G401.6 (cell line): Measurements from ENCODE around the gene LONRF2.

Experiments
- FAIRE-seq: peaks from 2 replicates; lab custom pipeline; 2012; peaks lifted over from hg19 to GRCh38; lab: Jason Lieb, UNC

LONRF2 gene

DNA sequence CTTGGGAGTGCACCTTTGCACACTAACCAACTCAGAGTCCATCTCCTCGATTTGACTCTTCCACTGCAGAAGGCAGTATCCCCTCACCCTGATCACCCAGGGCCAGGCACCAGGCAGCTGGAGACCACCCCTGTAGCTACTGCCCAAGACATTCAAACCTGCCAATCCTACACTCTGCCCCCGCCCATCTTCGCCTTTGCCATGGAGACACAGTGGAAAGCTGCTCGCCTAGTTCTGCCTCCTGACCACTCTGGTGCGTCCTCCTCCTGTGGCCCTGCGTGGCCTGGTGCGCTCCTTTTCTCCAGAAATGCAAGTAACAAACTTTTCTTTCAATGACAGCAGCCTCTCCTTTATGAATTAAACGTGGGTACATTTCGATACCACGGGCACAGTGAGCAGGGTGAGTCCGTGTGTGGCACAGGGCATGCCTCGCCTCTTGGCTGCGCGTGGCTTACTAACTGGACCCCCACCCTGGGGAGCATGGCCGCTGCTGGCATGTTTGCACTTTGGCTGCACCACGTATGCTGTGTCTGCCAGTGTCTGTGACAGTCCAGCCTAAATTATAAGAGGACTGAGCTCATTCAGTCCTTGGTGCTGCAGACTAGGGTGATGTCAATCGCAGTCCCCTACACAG lies 47.6 kb downstream of the LONRF2 start:
- FAIRE-seq, result no peak

DNA sequence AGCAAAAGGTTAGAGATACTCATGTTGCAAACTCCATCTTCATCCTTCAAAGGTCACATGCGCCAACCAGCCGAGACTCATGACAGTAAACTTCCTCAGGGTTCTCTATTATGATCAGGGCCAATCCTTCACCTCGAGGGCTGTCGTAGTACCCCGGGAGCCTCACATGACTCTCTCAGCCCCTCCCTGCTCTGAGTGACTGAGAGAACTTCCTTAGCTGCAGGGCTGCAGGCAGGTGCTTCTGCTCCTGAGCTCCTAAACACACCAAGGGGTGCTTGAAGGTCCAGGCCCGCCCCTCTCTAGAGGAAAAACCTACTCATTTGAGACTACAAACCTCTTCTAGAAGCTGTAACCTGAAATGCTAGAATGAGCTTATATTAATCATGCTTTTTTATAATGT lies 48.2 kb downstream of the LONRF2 start:
- FAIRE-seq, result no peak

DNA sequence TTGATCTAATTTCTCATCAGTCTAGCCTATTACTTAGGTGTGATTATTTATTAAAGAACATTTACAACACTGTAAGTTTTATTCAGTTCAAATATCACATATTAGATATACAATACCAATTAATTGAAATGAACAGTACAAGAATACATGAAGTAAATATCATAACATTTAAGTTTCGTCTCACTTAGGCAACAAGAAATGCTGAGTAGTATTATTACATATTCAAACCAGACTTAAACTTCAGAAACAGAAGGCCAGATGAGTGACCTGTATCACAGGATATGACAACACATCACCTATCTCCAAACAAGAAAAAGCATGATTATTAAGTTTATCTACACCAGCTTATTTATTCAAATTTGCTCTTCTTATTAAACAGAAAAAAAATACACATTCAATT lies 48.9 kb downstream of the LONRF2 start:
- FAIRE-seq, result no peak

DNA sequence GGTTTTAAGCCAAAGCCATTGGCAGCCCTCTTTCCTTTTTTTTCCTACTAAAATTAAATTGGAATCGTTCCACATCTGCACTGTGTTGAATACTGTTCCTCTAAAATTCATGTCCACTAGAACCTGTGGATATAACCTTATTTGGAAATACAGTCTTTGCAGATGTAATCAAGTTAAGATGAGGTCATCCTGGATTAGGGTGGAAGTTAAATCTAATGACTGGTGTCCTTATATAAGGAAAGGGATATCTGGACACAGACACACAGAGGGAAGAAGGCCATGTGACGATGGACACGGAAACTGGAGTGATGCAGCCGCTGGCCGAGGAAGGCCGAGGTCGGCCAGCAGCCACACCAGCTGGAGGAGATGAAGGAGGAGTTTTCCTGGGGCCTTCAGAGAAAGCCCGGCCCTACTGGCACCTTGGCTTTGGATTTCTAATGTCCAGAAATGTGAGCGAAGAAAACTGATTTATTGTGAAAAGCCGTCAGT lies 49.4 kb downstream of the LONRF2 start:
- no peak for FAIRE-seq

DNA sequence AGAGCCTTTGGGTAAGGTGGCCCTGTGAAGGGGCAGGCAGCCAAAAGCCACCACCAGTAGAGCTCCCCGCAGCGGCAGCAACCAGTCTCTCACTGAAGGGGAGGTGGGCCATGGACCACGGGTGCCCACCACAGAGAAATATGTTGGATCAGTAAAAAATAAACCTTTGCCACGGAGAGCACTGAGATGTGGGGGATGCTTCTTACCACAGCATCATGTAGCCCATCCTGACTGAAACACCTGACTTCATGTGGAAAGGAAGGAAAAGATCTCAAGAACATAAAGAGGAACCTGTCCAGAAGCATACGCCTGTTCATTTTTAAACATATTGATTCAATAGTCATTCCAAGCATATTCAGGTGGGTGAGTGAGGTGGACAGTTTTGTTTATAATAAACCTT lies 51.1 kb downstream of the LONRF2 start:
- FAIRE-seq, result no peak

DNA sequence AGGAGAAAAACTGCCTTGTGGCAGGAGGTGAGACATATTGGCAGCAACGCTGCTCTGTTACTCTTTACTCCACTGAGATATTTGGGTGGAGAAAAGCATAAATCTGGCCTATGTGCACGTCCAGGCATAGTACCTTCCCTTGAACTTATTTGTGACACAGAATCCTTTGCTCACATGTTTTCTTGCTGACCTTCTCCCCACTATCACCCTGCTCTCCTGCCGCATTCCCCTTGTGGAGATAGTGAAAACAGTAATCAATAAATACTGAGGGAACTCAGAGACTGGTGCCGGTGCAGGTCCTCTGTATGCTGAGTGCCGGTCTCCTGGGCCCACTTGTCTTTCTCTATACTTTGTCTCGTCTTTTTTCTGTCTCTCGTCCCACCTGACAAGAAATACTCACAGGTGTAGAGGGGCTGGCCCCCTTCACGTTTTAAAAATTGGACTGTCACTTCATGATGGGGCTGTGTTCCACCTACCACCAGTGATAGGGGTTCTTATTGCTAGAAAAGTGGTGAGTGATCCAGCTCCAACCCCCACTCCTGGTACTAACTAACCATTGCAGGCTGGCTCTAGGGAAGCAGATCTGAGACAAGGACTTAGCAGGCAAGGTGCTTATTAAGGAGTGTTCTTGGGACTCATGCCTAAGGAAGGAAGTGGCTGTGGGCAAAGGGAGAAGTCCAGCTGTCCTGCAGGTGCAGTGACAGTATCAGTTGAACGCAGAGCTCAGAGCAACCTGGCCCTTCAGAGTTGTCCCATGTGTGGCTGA lies 51.7 kb downstream of the LONRF2 start:
- no peak for FAIRE-seq

DNA sequence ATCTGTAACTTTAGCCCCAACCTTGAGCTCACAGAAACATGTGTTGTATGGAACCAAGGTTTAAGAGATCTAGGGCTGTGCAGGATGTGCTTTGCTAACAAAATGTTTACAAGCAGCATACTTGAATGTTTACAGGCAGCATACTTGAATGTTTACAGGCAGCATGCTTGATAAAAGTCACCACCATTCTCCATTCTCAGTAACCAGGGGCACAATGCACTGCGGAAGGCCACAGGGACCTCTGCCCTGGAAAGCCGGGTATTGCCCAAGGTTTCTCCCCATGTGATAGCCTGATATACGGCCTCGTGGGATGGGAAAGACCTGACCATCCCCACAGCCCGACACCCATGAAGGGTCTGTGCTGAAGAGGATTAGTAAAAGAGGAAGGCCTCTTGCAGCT lies 52.4 kb downstream of the LONRF2 start:
- no peak for FAIRE-seq

DNA sequence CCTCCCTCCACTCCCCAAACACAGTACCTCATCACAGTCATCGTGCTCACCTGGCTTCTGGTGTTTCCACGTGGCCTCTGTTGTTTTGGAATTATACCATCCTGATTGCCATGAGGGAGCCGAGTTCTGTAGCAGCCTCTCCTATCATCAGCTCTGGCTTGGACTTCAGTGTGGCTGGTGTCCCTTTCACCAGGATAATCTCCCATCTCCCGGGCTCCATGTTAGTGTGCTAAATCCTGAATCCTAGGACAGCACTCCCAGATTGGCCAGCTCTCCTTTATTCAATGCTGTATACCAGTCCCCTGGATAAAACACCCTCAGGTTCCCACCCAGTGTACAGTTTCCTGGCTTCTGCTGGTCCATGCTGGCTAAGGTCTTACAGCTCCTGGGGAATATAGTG lies 53.3 kb downstream of the LONRF2 start:
- no peak for FAIRE-seq

DNA sequence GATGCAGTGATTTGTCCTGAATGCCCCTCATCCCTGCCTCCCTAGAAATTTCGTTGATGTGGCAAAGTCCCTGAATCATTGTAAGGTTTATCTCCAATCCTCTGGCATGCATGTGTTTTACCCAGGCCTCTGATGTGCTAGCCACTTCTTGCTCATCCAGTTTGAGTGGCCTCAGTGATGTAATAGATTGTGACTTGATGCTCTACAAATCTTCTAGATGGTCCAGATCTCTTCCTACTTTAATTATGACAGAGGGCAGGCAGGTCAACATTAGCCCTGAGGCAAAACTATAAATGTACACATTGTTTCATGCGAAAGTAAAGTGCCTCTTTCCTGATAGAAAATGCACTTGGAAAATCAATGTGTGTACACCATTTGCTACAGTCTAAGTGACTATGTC lies 54.5 kb downstream of the LONRF2 start:
- FAIRE-seq, result no peak

DNA sequence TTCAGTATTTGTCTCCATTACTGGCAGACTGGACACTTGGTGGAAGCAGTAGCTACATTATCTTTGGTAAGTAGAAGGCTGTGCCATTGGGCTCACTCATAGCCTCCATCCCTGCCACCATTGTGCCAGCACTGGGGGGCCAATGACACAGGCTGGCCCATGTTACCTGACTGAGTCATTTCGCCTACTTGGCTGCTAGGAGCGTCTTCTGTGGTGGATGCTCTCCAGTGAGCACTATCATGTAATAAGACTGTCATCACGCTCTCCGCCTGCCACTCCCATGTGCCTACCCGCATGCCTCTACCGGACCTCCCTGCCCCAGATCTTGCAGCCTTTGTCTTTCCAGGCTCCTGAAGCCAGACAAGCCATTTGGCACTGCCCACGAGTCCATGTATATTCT lies 56.2 kb downstream of the LONRF2 start:
- no peak for FAIRE-seq

DNA sequence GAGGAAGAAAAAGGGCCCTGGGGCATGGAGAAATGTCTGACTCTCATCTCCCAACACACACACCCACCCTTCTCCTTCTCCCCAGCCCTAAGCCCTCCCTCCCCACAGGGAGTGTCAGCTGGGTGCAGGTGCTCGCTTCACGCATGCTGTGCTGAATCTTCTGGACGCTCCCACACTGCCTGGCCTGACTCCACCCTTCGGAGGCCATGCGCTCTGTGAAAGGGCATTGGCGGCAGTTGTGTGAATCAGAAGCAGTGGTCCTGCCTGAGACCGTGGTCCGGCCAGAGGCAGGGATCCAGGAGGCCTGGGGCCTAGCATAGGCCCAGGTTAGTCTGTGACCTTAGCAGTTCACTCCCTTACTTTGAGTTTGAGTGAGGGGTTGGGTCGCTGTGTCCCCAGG lies 57.1 kb downstream of the LONRF2 start:
- FAIRE-seq, result no peak

DNA sequence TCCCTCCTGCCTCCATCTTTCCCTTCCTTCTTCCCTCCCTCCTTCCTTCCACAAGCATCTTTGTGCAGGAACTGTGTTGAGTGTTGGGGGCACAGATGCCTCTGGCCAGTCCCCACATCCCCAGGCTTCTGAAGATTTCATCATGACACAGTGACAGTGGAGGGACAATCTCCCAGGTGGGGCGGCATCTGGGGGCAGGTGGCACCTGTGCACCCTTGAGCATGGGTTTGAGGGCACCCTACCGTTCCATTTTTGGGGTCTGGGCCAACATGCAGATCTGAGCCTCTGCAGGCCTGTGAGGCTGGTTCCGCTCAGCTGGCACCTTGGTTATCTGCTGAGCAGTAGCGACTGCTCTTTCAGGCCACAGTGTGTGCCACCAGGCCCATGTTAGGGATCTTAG lies 57.6 kb downstream of the LONRF2 start:
- no peak for FAIRE-seq

DNA sequence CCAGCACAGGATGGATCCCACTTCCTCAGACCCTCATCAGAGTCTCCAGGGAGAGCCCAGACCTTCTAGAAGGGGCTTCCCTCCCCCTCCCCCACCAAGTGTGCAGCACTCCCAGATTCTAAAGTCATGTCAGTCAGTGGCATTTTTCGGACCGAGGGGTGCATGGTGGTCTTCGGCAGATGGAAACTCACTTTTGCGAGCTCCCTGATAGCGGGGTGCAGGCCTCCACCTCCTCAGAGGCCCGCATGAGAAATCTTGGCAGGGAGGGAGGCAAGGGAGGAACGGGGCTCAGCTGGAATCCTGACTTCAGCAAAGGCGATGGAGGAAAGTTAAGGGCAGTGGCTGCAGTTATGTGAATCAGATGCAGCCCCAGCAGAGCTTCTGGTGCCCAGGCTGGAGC lies 58.2 kb downstream of the LONRF2 start:
- no peak for FAIRE-seq

DNA sequence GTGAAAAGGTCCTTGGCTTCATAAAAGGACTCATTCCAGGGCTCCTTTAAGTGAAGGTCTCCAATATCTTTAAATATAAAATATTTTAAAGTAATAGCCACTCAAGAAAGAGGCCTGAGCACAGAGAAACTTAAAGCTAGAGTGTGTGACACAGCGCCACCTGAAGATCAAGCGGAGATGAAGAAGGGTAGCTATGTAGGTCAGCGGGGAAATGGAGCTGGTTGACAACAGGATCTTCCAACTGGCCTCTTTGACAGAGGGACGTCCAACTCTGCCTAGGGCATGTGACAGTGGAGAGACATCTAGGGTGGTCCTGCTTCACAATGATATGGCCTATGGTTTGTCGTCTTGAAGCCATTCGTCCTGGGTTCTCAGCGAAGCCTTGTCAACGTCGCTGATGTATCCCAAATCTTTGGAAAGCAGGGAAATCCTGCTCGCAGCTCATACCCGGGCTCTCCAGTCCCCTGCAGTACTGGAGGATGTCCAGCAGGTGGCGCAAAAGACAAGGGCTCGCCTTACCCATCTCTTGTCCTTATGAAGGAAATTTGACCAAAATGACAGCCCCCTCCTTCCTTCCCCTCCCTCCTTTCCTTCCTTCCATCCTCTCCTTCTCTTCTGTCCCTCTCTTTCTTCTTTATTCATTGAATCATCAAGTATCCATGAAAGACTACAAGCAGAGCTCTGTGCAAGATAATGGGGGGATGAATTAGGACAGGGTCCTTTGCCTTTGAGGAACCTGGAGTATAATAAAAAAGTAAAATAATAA lies 59.6 kb downstream of the LONRF2 start:
- FAIRE-seq, result peak; percentile 23

DNA sequence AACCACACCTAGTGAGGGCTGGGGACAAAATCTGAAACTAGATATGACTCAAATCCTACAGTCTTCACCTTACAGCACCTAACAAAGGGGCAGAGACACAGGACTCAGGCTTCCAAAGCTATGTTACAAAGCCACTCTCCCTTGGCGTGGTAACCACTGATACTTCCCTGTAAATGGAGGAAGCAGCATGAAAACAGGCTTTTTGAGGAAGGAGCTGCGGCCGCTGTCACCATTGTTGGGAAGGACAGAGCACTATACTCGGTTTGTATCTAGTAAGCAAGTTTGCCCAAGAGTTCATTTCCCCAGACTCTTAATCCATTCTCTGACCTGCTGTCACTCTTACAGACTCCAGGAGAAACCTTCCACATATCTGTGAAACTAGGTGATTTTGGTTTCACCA lies 60.3 kb downstream of the LONRF2 start:
- FAIRE-seq, result no peak

DNA sequence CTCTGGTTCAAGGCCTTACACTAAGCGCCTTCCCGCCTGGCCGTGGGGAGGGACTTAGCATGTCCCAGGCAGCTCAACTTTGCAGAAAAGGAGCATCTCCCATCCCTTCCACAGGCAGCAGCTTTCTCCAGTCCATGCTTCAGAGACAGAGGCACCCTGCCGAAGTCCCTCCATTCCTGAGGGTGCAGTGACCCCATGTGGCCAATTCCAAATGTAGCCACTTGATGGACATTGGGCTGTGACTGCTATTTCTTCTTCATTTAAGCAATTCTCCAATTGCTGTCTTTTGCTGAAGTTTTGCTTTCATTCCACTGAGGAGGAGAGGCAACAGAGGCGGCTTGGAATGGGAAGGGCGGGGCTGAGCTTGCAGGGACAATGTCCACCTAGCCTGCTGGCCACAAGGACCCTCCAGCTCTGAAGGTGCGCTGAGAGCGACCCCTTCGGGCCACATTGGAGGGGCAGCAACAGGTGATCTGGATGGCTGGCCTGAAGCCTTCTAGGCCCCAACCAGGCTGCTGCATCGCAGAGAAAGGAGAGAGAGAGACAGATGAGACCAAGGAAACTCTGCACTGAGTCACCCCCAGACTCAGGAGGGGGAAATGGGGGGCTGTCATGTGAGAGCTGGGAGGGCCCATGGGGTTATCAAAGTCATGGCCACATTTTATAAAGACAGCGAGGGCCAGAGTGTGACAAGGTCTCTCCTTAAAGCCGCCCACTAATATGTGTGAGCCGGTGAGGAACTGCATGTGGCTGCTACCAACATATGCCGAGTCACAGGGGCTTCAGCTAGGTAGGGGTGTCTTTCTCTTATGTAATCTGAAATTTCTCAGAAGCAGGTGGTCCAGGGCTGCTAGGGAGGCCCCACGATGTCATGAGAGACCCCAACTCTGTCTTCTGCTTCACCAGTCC lies 61.3 kb downstream of the LONRF2 start:
- peak; percentile 94 for FAIRE-seq

DNA sequence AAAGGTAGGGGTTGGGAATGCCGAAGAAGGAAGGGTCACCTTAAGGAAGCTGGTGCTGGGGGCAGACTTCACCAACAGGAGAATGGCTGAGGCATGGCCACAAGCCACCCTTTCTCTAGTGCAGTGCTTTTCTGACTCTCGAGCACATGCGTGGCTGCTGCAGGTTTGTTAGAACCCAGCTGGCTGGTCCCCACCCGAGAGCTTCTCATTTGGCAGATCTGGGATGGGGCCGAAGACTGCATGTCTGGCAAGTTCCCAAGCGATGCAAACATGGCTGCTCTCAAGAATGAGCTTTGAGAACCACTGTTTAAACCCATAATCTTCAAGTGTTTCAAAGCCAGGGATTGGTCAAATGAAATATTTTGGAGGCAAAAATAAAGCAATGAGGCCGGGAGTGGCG lies 63.2 kb downstream of the LONRF2 start:
- FAIRE-seq, result no peak

DNA sequence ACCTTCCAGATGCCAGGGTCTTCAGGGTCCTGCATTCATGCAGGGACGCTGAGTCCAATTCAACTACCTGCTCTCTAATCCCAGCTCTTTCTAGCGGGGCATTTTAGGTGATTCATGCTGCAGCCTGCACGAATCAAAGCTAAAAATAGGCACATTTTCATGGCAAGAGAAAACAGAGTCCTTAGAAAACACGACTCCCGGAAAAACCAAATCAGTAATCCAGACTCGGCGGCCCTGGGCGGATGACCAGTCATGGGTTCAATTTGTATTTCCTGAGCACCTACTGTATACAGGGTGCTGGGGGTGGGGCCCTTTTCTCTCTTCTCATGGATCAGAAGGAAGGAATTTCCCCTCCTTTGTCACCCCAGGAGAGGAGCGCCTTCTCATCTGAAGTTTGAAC lies 64.4 kb downstream of the LONRF2 start:
- FAIRE-seq, result no peak

DNA sequence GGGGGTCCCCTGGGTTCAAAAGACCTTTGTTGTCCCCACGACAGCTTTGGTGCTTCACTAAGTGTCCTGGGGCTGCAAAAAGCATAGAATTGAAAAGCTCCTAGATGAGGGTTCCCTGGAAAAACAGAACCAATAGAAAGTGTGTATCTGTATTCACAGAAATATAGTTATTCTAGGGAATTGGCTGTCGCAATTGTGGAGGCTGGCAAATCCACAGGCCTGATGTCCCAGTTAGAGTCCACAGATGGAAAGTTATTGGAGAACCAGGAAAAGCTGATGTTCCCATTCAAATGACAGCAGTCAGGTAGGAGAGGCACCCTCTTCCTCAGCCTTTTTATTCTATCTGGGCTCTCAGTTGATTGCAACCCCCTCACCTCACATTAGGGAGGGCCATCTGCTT lies 65.5 kb downstream of the LONRF2 start:
- no peak for FAIRE-seq

DNA sequence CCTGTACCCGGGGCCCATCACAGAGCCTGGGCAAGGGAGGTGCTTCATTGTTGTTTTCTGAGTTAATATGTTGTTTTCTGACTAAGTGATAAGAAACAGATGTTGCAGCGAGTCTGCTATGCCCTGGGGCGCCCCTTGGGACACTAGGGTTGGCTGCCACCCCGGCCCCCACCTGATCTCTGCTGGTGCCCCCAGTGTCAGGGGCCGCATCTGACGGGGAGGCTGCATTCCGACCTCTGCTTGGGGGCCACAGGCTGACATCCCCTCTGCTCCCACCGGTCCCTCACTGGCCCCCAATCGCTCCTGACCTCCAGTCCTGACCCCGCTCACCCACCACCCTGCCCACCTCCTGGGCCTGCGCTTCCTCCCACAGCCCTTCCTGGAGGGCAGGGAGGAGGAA lies 65.9 kb downstream of the LONRF2 start:
- no peak for FAIRE-seq

DNA sequence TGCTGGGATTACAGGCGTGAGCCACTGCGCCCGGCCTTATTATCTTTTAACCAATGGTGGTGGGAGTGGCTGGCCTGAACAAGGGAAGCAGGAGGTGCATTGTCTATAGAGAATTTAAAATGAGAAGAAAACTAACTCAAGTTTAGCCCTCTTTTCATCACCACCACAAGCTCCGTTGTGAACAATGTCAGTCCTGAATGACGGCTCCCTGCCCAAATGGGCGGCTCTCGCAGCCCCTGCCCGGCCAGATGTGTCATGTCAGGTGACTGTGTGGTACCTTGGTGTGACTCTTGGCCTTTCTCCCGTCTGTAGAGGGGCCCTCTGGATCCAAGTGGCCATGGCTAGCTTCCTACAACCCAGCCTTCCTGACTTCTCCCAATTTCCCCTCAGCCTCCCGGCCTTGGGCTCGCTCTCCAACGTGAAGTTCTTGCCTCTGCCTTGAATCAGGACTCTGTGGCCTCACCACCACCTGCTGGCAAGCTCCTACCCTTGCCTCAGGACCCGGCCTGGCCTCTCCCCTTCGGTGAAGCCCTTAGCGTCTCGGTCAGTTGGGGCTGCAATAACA lies 67.6 kb downstream of the LONRF2 start:
- FAIRE-seq, result no peak

DNA sequence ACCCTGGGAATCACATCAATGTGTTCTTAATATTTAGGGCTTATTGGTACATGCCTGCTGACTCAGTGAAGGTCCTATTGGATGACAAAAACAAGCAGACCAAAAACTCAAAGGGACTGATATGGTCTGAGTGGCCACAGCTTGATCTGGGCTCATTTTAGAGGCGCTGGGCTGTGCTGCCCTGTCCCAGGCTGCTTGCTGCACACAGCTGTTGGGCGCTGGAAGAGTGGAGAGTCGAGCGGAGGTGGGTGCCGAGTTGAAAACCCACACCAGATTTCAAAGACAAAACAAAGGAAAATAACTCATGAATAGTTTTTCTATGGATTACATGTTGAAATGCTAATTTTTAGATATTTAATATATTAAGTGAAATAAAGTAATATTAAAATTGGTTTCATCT lies 68.5 kb downstream of the LONRF2 start:
- no peak for FAIRE-seq
